ENCODE measurements around the gene PEA15. TPM values are rescaled to one million over a fixed set of nuclear protein-coding genes. Genes with fewer than 3 reads are reported as not detected.
A peak's percentile ranks its signal among the peaks of the same experiment; 100 is the strongest.

Gene PEA15
- total and polyA plus RNA-seq, 7 experiments from 2014 or later: 4.7 to 38.6 (median 13.2) TPM

- ChIA-PET POLR2A (no interaction called here), CTCF (no interaction called here)
- DNase-seq (no peak), ATAC-seq (no peak)
- no peaks in the 10 kb centered on the region for H3K4me1 Mint-ChIP-seq
- H3K36me3 Mint-ChIP-seq: peaks cover 0 to 62% (median 26%) of the 10 kb centered on the region in 5 donors
- H3K27ac Mint-ChIP-seq: no peak overlapping the region
- H3K36me3 ChIP-seq (ENCODE audit: control insufficient read depth in 2 of 3, insufficient read depth in 3 of 3, low read length in 3 of 3): peaks cover 33 to 96% (median 46%) of the 10 kb centered on the region in 3 experiments
- no peak overlapping the region for H3K4me3 Mint-ChIP-seq
- no peaks in the 10 kb centered on the region for H3K9me3 Mint-ChIP-seq
- intact Hi-C loops (cut with micrococcal nuclease): no loop called here
- no peaks in the 10 kb centered on the region for H3K9me3 ChIP-seq (ENCODE audit: control insufficient read depth in 2 of 3, low read length in 3 of 3)
- no peaks in the 10 kb centered on the region for H3K27me3 Mint-ChIP-seq
- no peaks in the 10 kb centered on the region for H3K4me1 ChIP-seq (ENCODE audit: control insufficient read depth in 2 of 2, insufficient read depth in 2 of 2, low read length in 2 of 2)
- H3K4me3 ChIP-seq (ENCODE audit: low read length): no peak overlapping the region
- no peaks in the 10 kb centered on the region for H3K27me3 ChIP-seq (ENCODE audit: control insufficient read depth in 2 of 2, insufficient read depth in 2 of 2, low read length in 2 of 2)
- H3K27ac ChIP-seq (ENCODE audit: low read depth, low read length): no peak overlapping the region
Measured at GRCh38 chr1:160226623-160227022, 21.4 kb downstream of the PEA15 start.

GRCh38 chr1:160227034-160227433 lies 21.9 kb downstream of the PEA15 start:
- no peak for DNase-seq
- ATAC-seq: no peak
- H3K4me1 ChIP-seq (ENCODE audit: control insufficient read depth in 2 of 2, insufficient read depth in 2 of 2, low read length in 2 of 2): no peaks in the 10 kb centered on the region
- Mint-ChIP-seq H3K4me1 (no peaks in the 10 kb centered on the region), H3K36me3 (peaks cover 0 to 60% (median 26%) of the 10 kb centered on the region in 5 donors), H3K4me3 (no peak overlapping the region), H3K27me3 (no peaks in the 10 kb centered on the region), H3K9me3 (no peaks in the 10 kb centered on the region), H3K27ac (peak overlapping the region in 1 of 9 donors; percentile 12)
- ChIA-PET CTCF (no interaction called here), POLR2A (no interaction called here)
- H3K27ac ChIP-seq (ENCODE audit: low read depth, low read length): no peak overlapping the region
- H3K36me3 ChIP-seq (ENCODE audit: control insufficient read depth in 2 of 3, insufficient read depth in 3 of 3, low read length in 3 of 3): peaks cover 33 to 96% (median 42%) of the 10 kb centered on the region in 3 experiments
- H3K9me3 ChIP-seq (ENCODE audit: control insufficient read depth in 2 of 3, low read length in 3 of 3): no peaks in the 10 kb centered on the region
- no peaks in the 10 kb centered on the region for H3K27me3 ChIP-seq (ENCODE audit: control insufficient read depth in 2 of 2, insufficient read depth in 2 of 2, low read length in 2 of 2)
- intact Hi-C loops (cut with micrococcal nuclease): no loop called here
- no peak overlapping the region for H3K4me3 ChIP-seq (ENCODE audit: low read length)

GRCh38 chr1:160227561-160227960 lies 22.4 kb downstream of the PEA15 start:
- H3K36me3 Mint-ChIP-seq: peaks cover 0 to 54% (median 26%) of the 10 kb centered on the region in 5 donors
- CTCF ChIA-PET: no interaction called here
- no peaks in the 10 kb centered on the region for H3K4me1 Mint-ChIP-seq
- Histone ChIP-seq H3K4me1 (ENCODE audit: control insufficient read depth in 2 of 2, insufficient read depth in 2 of 2, low read length in 2 of 2) (no peaks in the 10 kb centered on the region), H3K4me3 (ENCODE audit: low read length) (no peak overlapping the region), H3K27ac (ENCODE audit: low read depth, low read length) (no peak overlapping the region), H3K9me3 (ENCODE audit: control insufficient read depth in 2 of 3, low read length in 3 of 3) (no peaks in the 10 kb centered on the region), H3K27me3 (ENCODE audit: control insufficient read depth in 2 of 2, insufficient read depth in 2 of 2, low read length in 2 of 2) (no peaks in the 10 kb centered on the region), H3K36me3 (ENCODE audit: control insufficient read depth in 2 of 3, insufficient read depth in 3 of 3, low read length in 3 of 3) (peaks cover 31 to 94% (median 37%) of the 10 kb centered on the region in 3 experiments)
- H3K27me3 Mint-ChIP-seq: no peaks in the 10 kb centered on the region
- POLR2A ChIA-PET: no interaction called here
- peak overlapping the region in 1 of 9 donors; percentile 12 for H3K27ac Mint-ChIP-seq
- no peaks in the 10 kb centered on the region for H3K9me3 Mint-ChIP-seq
- DNase-seq (no peak), ATAC-seq (no peak)
- no peak overlapping the region for H3K4me3 Mint-ChIP-seq
- intact Hi-C loops (cut with micrococcal nuclease): no loop called here

GRCh38 chr1:160228431-160228830 lies 23.2 kb downstream of the PEA15 start:
- H3K36me3 ChIP-seq (ENCODE audit: control insufficient read depth in 2 of 3, insufficient read depth in 3 of 3, low read length in 3 of 3): peaks cover 26 to 92% (median 30%) of the 10 kb centered on the region in 3 experiments
- no peaks in the 10 kb centered on the region for H3K4me1 ChIP-seq (ENCODE audit: control insufficient read depth in 2 of 2, insufficient read depth in 2 of 2, low read length in 2 of 2)
- no peak overlapping the region for H3K27ac ChIP-seq (ENCODE audit: low read depth, low read length)
- DNase-seq (no peak), ATAC-seq (no peak)
- no peaks in the 10 kb centered on the region for H3K9me3 ChIP-seq (ENCODE audit: control insufficient read depth in 2 of 3, low read length in 3 of 3)
- ChIA-PET POLR2A (interaction anchor here (0.6 kb wide), 1 partner anchor 445 kb away, joined by 4 read pairs; no protein-coding TSS in a partner anchor), CTCF (interaction anchor here (0.6 to 0.7 kb wide), 3 partner anchors 35 to 150 kb away, joined by 3 to 4 read pairs (median 3); no protein-coding TSS in a partner anchor)
- no peaks in the 10 kb centered on the region for H3K9me3 Mint-ChIP-seq
- H3K27me3 ChIP-seq (ENCODE audit: control insufficient read depth in 2 of 2, insufficient read depth in 2 of 2, low read length in 2 of 2): no peaks in the 10 kb centered on the region
- H3K4me1 Mint-ChIP-seq: peaks cover 0 to 5% (median 1%) of the 10 kb centered on the region in 7 donors
- H3K27ac Mint-ChIP-seq: peak overlapping the region in 2 of 9 donors; percentile 8 to 45
- H3K36me3 Mint-ChIP-seq: peaks cover 0 to 47% (median 26%) of the 10 kb centered on the region in 5 donors
- no peak overlapping the region for H3K4me3 ChIP-seq (ENCODE audit: low read length)
- H3K4me3 Mint-ChIP-seq: no peak overlapping the region
- intact Hi-C loops (cut with micrococcal nuclease): no loop called here
- no peaks in the 10 kb centered on the region for H3K27me3 Mint-ChIP-seq

GRCh38 chr1:160232911-160233310 lies 27.7 kb downstream of the PEA15 start:
- no peak overlapping the region for H3K27ac ChIP-seq (ENCODE audit: low read depth, low read length)
- POLR2A ChIA-PET: interaction anchor here (0.6 kb wide), 2 partner anchors 9 kb away, joined by 3 read pairs; no protein-coding TSS in a partner anchor
- Mint-ChIP-seq H3K9me3 (no peaks in the 10 kb centered on the region), H3K36me3 (peaks cover 0 to 46% (median 35%) of the 10 kb centered on the region in 5 donors), H3K27me3 (no peaks in the 10 kb centered on the region), H3K4me3 (no peak overlapping the region), H3K27ac (peak overlapping the region in 4 of 9 donors; percentile 9 to 53 (median 45)), H3K4me1 (peaks cover 5 to 19% (median 10%) of the 10 kb centered on the region in 7 donors)
- intact Hi-C loops (cut with micrococcal nuclease): loop anchor here in 1 of 2 donors (5.0 kb wide), 1 partner anchor 41 kb away; the partner anchor contains the start of gene CASQ1
- CTCF ChIA-PET: interaction anchor here (0.6 to 1.1 kb wide), 3 partner anchors 19 to 58 kb away, joined by 3 read pairs; no protein-coding TSS in a partner anchor
- H3K4me3 ChIP-seq (ENCODE audit: low read length): no peak overlapping the region
- ATAC-seq (no peak), DNase-seq (no peak)
- no peaks in the 10 kb centered on the region for H3K9me3 ChIP-seq (ENCODE audit: control insufficient read depth in 2 of 3, low read length in 3 of 3)
- H3K36me3 ChIP-seq (ENCODE audit: control insufficient read depth in 2 of 3, insufficient read depth in 3 of 3, low read length in 3 of 3): peaks cover 23 to 82% (median 25%) of the 10 kb centered on the region in 3 experiments
- no peaks in the 10 kb centered on the region for H3K27me3 ChIP-seq (ENCODE audit: control insufficient read depth in 2 of 2, insufficient read depth in 2 of 2, low read length in 2 of 2)
- no peaks in the 10 kb centered on the region for H3K4me1 ChIP-seq (ENCODE audit: control insufficient read depth in 2 of 2, insufficient read depth in 2 of 2, low read length in 2 of 2)

GRCh38 chr1:160236806-160237205 lies 31.6 kb downstream of the PEA15 start:
- no peak for ATAC-seq
- no peak for DNase-seq
- Histone ChIP-seq H3K9me3 (ENCODE audit: control insufficient read depth in 2 of 3, low read length in 3 of 3) (no peaks in the 10 kb centered on the region), H3K27ac (ENCODE audit: low read depth, low read length) (no peak overlapping the region), H3K4me1 (ENCODE audit: control insufficient read depth in 2 of 2, insufficient read depth in 2 of 2, low read length in 2 of 2) (no peaks in the 10 kb centered on the region), H3K27me3 (ENCODE audit: control insufficient read depth in 2 of 2, insufficient read depth in 2 of 2, low read length in 2 of 2) (no peaks in the 10 kb centered on the region), H3K36me3 (ENCODE audit: control insufficient read depth in 2 of 3, insufficient read depth in 3 of 3, low read length in 3 of 3) (peaks cover 18 to 78% (median 28%) of the 10 kb centered on the region in 3 experiments), H3K4me3 (ENCODE audit: low read length) (no peak overlapping the region)
- H3K27ac Mint-ChIP-seq: peak overlapping the region in 2 of 9 donors; percentile 29 to 49
- H3K36me3 Mint-ChIP-seq: peaks cover 19 to 47% (median 44%) of the 10 kb centered on the region in 5 donors
- CTCF ChIA-PET: interaction anchor here (1.2 to 1.3 kb wide), 2 partner anchors 17 to 54 kb away, joined by 4 read pairs; no protein-coding TSS in a partner anchor
- no peak overlapping the region for H3K4me3 Mint-ChIP-seq
- no peaks in the 10 kb centered on the region for H3K27me3 Mint-ChIP-seq
- POLR2A ChIA-PET: no interaction called here
- peaks cover 9 to 30% (median 12%) of the 10 kb centered on the region in 7 donors for H3K4me1 Mint-ChIP-seq
- no peaks in the 10 kb centered on the region for H3K9me3 Mint-ChIP-seq
- intact Hi-C loops (cut with micrococcal nuclease): no loop called here

GRCh38 chr1:160237558-160237957 lies 32.4 kb downstream of the PEA15 start:
- no peak for ATAC-seq

More at GRCh38 chr1:160237558-160237957, 32.4 kb downstream of the PEA15 start:
- peak overlapping the region in 1 of 9 donors; percentile 80 for H3K27ac Mint-ChIP-seq
- H3K4me3 Mint-ChIP-seq: no peak overlapping the region
- H3K4me1 Mint-ChIP-seq: peaks cover 9 to 31% (median 12%) of the 10 kb centered on the region in 7 donors
- no peaks in the 10 kb centered on the region for H3K27me3 ChIP-seq (ENCODE audit: control insufficient read depth in 2 of 2, insufficient read depth in 2 of 2, low read length in 2 of 2)
- H3K4me3 ChIP-seq (ENCODE audit: low read length): no peak overlapping the region
- no peak overlapping the region for H3K27ac ChIP-seq (ENCODE audit: low read depth, low read length)
- H3K9me3 Mint-ChIP-seq: no peaks in the 10 kb centered on the region
- POLR2A ChIA-PET: no interaction called here
- intact Hi-C loops (cut with micrococcal nuclease): no loop called here
- H3K27me3 Mint-ChIP-seq: no peaks in the 10 kb centered on the region
- peaks cover 18 to 77% (median 28%) of the 10 kb centered on the region in 3 experiments for H3K36me3 ChIP-seq (ENCODE audit: control insufficient read depth in 2 of 3, insufficient read depth in 3 of 3, low read length in 3 of 3)
- no peaks in the 10 kb centered on the region for H3K9me3 ChIP-seq (ENCODE audit: control insufficient read depth in 2 of 3, low read length in 3 of 3)
- CTCF ChIA-PET: interaction anchor here (1.2 kb wide), 1 partner anchor 53 kb away, joined by 4 read pairs; no protein-coding TSS in a partner anchor
- DNase-seq: no peak
- H3K4me1 ChIP-seq (ENCODE audit: control insufficient read depth in 2 of 2, insufficient read depth in 2 of 2, low read length in 2 of 2): no peaks in the 10 kb centered on the region
- peaks cover 19 to 49% (median 44%) of the 10 kb centered on the region in 5 donors for H3K36me3 Mint-ChIP-seq

Data from naive thymus-derived CD4-positive, alpha-beta T cell (primary cell).